ENCODE results near the gene KRT86. TPM values are rescaled to one million over a fixed set of nuclear protein-coding genes. Genes with fewer than 3 reads are reported as not detected.
A peak's percentile ranks its signal among the peaks of the same experiment; 100 is the strongest.

Gene KRT86
- total RNA-seq, 1 donor from 2014 or later = not detected

DNA sequence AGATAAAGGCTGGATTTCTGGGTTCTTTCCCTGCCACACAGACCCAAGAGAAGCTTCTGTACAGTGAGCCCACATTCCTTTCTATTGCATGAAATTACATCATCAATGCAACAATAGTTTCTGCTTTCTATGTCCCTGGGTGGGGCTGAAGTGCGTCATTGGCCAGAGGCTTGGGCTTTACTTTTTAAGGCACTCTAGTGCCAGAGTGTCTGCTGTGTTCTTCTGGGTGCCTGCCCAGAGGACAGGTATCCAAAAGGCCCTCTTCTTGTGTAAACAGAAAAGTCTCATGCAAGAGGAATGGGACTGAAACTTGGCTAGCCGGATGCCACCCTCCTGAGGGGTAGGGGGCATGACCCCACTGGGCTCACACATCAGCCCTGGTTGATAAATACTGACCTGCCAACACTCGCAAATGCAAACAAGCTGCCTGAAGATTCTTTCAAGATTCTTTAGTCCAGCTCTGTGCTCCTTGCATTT is 5.9 kb downstream of the KRT86 start:
- TF ChIP-seq, protein P1, sequence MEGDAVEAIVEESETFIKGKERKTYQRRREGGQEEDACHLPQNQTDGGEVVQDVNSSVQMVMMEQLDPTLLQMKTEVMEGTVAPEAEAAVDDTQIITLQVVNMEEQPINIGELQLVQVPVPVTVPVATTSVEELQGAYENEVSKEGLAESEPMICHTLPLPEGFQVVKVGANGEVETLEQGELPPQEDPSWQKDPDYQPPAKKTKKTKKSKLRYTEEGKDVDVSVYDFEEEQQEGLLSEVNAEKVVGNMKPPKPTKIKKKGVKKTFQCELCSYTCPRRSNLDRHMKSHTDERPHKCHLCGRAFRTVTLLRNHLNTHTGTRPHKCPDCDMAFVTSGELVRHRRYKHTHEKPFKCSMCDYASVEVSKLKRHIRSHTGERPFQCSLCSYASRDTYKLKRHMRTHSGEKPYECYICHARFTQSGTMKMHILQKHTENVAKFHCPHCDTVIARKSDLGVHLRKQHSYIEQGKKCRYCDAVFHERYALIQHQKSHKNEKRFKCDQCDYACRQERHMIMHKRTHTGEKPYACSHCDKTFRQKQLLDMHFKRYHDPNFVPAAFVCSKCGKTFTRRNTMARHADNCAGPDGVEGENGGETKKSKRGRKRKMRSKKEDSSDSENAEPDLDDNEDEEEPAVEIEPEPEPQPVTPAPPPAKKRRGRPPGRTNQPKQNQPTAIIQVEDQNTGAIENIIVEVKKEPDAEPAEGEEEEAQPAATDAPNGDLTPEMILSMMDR (conservative IDR thresholded peaks at IDR 0.05) = no peak
- Mint-ChIP-seq H3K36me3 (ENCODE audit: low read depth) (no peaks in the 10 kb centered on the region), H3K4me3 (no peak overlapping the region), H3K27ac (ENCODE audit: unreplicated experiment) (no peak overlapping the region), H3K27me3 (ENCODE audit: low read depth) (peaks cover 20% of the 10 kb centered on the region), H3K4me1 (peaks cover 21% of the 10 kb centered on the region), H3K9me3 (no peaks in the 10 kb centered on the region)
- no peak for DNase-seq (ENCODE audit: low read depth, low spot score)

DNA sequence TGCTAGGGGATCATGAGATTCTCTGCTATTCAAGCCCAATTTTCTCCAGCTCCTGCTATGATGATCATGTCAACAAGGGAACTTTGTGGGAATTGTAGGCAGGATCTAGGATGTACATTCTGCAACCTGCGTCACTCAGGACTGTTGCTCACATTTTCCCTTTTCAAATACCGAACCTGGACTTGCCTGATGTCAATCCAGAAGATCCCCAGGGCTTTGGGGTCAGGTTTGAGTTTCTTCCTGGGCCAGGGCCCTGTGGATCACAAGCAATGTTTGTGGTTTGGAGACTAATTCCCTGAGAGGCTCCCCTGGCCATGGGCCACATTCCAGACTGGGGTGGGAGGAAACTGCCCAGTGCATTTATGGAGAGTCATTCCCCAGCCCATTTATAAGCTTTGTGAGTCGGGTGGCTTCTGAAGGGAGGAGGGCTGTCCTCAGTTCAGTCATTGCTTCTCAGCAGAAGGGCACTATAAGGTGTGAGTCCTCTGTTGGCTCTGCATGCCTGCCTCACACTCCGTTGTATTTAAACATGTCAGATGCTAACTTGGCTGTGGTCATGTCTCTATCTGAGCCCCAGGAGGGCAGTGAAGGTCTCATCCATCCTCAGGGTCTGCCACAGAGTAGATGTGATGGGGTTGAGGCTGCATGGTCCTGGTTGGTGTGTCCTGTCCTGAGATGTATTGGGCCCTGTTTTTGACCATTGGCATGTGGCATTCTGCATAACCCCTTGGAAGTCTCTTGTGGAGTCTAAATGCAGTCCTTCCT is 6.5 kb downstream of the KRT86 start:
- H3K4me1 Mint-ChIP-seq = peaks cover 21% of the 10 kb centered on the region
- no peak for DNase-seq (ENCODE audit: low read depth, low spot score)
- H3K36me3 Mint-ChIP-seq (ENCODE audit: low read depth) = no peaks in the 10 kb centered on the region
- H3K27me3 Mint-ChIP-seq (ENCODE audit: low read depth) = peaks cover 19% of the 10 kb centered on the region
- H3K27ac Mint-ChIP-seq (ENCODE audit: unreplicated experiment) = no peak overlapping the region
- TF ChIP-seq, protein P1 (conservative IDR thresholded peaks at IDR 0.05) = no peak
- H3K4me3 Mint-ChIP-seq = no peak overlapping the region
- no peaks in the 10 kb centered on the region for H3K9me3 Mint-ChIP-seq

DNA sequence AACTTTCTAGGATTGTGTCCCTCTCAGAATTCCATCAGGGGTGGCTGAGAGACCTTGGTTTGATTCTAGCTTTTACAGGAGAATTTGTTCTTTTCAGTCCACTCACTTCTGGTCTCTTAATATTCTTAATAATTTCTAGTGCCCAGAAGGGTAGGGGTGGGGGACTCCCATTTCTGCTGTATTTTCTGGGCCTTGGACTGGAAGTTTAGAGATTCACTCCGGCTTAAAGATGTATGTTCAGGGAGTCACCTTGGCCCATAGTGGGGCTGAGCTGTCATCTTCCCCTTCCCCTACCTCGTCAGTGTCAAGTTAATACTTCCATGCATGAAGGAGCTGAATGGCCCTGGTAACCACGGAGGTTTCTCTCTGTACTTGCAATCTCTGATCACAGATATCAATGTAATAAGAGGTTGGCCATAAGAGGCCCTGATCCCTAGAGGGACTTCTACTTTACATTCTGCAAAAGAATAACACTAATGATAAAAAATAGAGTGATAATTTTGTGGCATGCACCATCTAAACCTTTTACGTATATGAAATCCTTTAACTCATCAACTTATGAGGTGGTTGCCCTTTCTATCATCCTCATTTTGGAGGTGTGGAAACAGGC is 10.2 kb downstream of the KRT86 start:
- no peak overlapping the region for H3K27ac Mint-ChIP-seq (ENCODE audit: unreplicated experiment)
- peaks cover 6% of the 10 kb centered on the region for H3K4me1 Mint-ChIP-seq
- no peak for DNase-seq (ENCODE audit: low read depth, low spot score)

DNA sequence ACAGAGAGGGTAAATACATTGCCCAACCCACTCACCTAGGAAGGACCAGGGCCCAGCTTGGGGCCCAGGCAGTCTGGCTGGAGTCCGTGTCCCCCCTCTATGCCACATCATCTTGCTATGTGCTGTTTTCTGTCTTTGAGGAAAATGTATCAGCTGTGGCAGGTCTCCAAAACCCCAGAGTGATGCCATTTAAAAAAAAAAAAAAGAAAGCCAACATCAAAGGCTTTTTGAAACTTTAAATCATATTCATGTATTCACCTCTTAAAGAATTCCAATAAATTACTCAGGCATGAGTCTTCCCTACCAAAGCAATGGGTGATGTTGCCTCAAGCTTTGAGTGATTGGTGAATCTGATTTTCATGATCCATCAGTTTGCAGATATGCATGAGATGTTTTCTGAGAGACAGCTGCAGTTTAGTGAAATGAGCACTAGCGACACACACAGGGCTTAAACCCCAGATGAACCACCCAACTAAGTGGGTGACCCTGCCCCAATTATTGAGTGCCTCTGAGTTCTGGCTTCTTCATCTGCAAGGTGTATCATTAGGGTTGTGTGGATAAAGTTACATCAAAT is 10.8 kb downstream of the KRT86 start:
- no peaks in the 10 kb centered on the region for H3K36me3 Mint-ChIP-seq (ENCODE audit: low read depth)
- H3K27me3 Mint-ChIP-seq (ENCODE audit: low read depth) = no peaks in the 10 kb centered on the region
- H3K4me1 Mint-ChIP-seq = no peaks in the 10 kb centered on the region
- TF ChIP-seq, protein P1 (conservative IDR thresholded peaks at IDR 0.05) = no peak
- no peaks in the 10 kb centered on the region for H3K9me3 Mint-ChIP-seq
- no peak overlapping the region for H3K4me3 Mint-ChIP-seq
- peak overlapping the region; percentile 92 for H3K27ac Mint-ChIP-seq (ENCODE audit: unreplicated experiment)
- DNase-seq (ENCODE audit: low read depth, low spot score) = no peak

More for the DNA sequence above, 10.2 kb downstream of the KRT86 start:
- Mint-ChIP-seq H3K9me3 (no peaks in the 10 kb centered on the region), H3K36me3 (ENCODE audit: low read depth) (no peaks in the 10 kb centered on the region), H3K4me3 (no peak overlapping the region), H3K27me3 (ENCODE audit: low read depth) (no peaks in the 10 kb centered on the region)
- TF ChIP-seq, protein P1 (conservative IDR thresholded peaks at IDR 0.05) = no peak

DNA sequence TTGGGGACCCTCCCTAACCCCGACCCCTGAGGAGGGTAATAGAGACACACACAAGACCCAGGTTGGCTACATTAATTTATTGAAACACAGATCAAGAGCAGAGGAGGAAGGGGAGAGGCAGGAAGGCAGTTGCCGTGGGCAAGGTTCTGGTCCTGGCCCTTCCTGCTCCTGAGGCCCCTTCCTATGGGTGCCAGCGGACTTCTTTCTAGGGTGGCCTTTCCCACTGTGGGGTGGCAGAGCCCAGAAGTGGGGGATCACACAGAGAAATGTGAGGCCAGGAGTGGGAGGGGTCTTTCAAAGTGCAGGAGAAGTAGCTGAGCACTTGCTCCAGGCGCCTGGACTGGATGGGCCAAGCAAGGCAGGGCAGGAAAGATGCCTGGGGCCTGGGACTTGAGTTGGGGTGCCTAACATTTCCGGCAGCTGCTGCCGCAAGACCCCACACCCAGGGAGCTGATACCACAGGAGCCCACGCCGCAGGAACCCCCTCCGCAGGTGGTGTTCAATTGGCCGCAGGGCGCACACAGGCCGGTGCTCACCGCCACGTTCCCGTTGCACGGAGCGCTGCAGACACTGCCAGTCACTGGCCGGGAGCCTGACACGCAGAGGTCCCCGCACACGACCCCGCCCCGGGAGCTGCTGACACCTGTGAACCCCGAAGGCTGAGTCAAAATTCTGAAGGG is 11.5 kb downstream of the KRT86 start:
- H3K36me3 Mint-ChIP-seq (ENCODE audit: low read depth) = no peaks in the 10 kb centered on the region
- no peak overlapping the region for H3K4me3 Mint-ChIP-seq
- H3K27ac Mint-ChIP-seq (ENCODE audit: unreplicated experiment) = peak overlapping the region; percentile 92
- TF ChIP-seq, protein P1 (conservative IDR thresholded peaks at IDR 0.05) = no peak
- no peak for DNase-seq (ENCODE audit: low read depth, low spot score)
- H3K27me3 Mint-ChIP-seq (ENCODE audit: low read depth) = no peaks in the 10 kb centered on the region
- H3K4me1 Mint-ChIP-seq = no peaks in the 10 kb centered on the region
- H3K9me3 Mint-ChIP-seq = no peaks in the 10 kb centered on the region
